ENCODE results near the gene IKBKE.

DNA sequence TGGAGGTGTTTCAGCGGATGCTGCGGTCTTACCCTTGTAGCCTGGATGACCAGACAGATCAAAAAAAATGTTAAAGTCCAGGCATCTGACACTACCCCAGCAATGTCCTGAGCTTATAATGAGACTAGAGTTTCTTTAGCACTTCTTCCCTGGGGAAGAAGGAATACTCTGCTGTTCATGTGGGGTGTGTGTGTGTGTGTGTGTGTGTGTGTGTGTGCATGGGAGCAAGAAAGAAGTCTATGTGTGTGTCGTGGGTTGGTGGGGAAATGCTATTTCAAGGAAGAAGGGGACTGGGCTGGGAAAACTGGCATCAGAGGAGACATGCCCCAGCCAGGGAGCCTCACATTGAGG lies 34.1 kb downstream of the IKBKE start:
- no peak for TF ChIP-seq CEBPB (IDR thresholded peaks at IDR 0.05)
- TF ChIP-seq, protein P1, sequence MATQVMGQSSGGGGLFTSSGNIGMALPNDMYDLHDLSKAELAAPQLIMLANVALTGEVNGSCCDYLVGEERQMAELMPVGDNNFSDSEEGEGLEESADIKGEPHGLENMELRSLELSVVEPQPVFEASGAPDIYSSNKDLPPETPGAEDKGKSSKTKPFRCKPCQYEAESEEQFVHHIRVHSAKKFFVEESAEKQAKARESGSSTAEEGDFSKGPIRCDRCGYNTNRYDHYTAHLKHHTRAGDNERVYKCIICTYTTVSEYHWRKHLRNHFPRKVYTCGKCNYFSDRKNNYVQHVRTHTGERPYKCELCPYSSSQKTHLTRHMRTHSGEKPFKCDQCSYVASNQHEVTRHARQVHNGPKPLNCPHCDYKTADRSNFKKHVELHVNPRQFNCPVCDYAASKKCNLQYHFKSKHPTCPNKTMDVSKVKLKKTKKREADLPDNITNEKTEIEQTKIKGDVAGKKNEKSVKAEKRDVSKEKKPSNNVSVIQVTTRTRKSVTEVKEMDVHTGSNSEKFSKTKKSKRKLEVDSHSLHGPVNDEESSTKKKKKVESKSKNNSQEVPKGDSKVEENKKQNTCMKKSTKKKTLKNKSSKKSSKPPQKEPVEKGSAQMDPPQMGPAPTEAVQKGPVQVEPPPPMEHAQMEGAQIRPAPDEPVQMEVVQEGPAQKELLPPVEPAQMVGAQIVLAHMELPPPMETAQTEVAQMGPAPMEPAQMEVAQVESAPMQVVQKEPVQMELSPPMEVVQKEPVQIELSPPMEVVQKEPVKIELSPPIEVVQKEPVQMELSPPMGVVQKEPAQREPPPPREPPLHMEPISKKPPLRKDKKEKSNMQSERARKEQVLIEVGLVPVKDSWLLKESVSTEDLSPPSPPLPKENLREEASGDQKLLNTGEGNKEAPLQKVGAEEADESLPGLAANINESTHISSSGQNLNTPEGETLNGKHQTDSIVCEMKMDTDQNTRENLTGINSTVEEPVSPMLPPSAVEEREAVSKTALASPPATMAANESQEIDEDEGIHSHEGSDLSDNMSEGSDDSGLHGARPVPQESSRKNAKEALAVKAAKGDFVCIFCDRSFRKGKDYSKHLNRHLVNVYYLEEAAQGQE (IDR thresholded peaks at IDR 0.05; ENCODE audit: low read depth): no peak
